H9 (cell line): ENCODE data around the gene ZNF275. TPM values are rescaled to one million over a fixed set of nuclear protein-coding genes. Genes with fewer than 3 reads are reported as not detected.
"Not testable (repeated sequence)": the region's sequence is repeated elsewhere in the genome, so short reads cannot be mapped to it uniquely, and the experiment has no call there.

ENCODE experiments used
- DNase-seq: peaks from one replicate; pipeline ENCODE4 v3.0.0-alpha.2; 2017
- H2AFZ ChIP-seq: one replicate; pipeline ENCODE4 v1.6.1; 2013; ENCODE audit warnings: mild to moderate bottlenecking, low read length, control low read depth, moderate library complexity
- H2AK5ac ChIP-seq: 2 replicates; pipeline ENCODE4 v1.6.1; 2013; ENCODE audit warnings: low read length, control low read depth, mixed read lengths; ENCODE audit not compliant: insufficient read length
- H2BK120ac ChIP-seq: one replicate; pipeline ENCODE4 v1.6.1; 2013; ENCODE audit warnings: low read depth, mild to moderate bottlenecking, low read length, control low read depth, inconsistent platforms; ENCODE audit not compliant: poor library complexity, severe bottlenecking
- H2BK12ac ChIP-seq: 2 replicates; pipeline ENCODE4 v1.6.1; 2013; ENCODE audit warnings: low read length, control low read depth, mixed read lengths, low read depth; ENCODE audit not compliant: insufficient read length
- H2BK15ac ChIP-seq: 2 replicates; pipeline ENCODE4 v1.6.1; 2013; ENCODE audit warnings: low read depth, low read length, control low read depth
- H2BK20ac ChIP-seq: one replicate; pipeline ENCODE4 v1.6.1; 2013; ENCODE audit warnings: low read depth, mild to moderate bottlenecking, low read length, control low read depth, inconsistent platforms; ENCODE audit not compliant: poor library complexity, severe bottlenecking
- H2BK5ac ChIP-seq: 2 replicates; pipeline ENCODE4 v1.6.1; 2013; ENCODE audit warnings: low read length, control low read depth, mixed read lengths; ENCODE audit not compliant: insufficient read length
- H3K14ac ChIP-seq: 2 replicates; pipeline ENCODE4 v1.6.1; 2013; ENCODE audit warnings: low read length, control low read depth; ENCODE audit not compliant: insufficient read depth
- H3K18ac ChIP-seq: 2 replicates; pipeline ENCODE4 v1.6.1; 2013; ENCODE audit warnings: low read depth, mild to moderate bottlenecking, mixed read lengths, low read length, control low read depth; ENCODE audit not compliant: insufficient read length
- H3K23ac ChIP-seq: 2 replicates; pipeline ENCODE4 v1.6.1; 2013; ENCODE audit warnings: low read length, control low read depth, mixed read lengths, low read depth; ENCODE audit not compliant: insufficient read length
- H3K23me2 ChIP-seq: 2 replicates; pipeline ENCODE4 v1.6.1; 2013; ENCODE audit warnings: low read depth, mild to moderate bottlenecking, mixed read lengths, low read length, control low read depth; ENCODE audit not compliant: insufficient read length, poor library complexity, severe bottlenecking
- H3K27ac ChIP-seq: 2 replicates; pipeline ENCODE4 v1.5.1; 2013; ENCODE audit warnings: low read length, control low read depth, mixed read lengths, low read depth; ENCODE audit not compliant: insufficient read length
- H3K27me3 ChIP-seq: 2 replicates; pipeline ENCODE4 v1.6.1; 2013; ENCODE audit warnings: low read length, control low read depth, inconsistent platforms; ENCODE audit not compliant: insufficient read depth
- H3K4ac ChIP-seq: 2 replicates; pipeline ENCODE4 v1.6.1; 2013; ENCODE audit warnings: low read depth, mild to moderate bottlenecking, control low read depth, inconsistent platforms, low read length, moderate library complexity
- H3K4me1 ChIP-seq: 2 replicates; pipeline ENCODE4 v1.6.1; 2013; ENCODE audit warnings: low read length, control low read depth, inconsistent platforms; ENCODE audit not compliant: insufficient read depth
- H3K4me2 ChIP-seq: 2 replicates; pipeline ENCODE4 v1.6.1; 2013; ENCODE audit warnings: low read length, control low read depth, mixed read lengths; ENCODE audit not compliant: insufficient read length, insufficient read depth
- H3K56ac ChIP-seq: 2 replicates; pipeline ENCODE4 v1.6.1; 2013; ENCODE audit warnings: low read depth, mild to moderate bottlenecking, mixed read lengths, low read length, control low read depth; ENCODE audit not compliant: insufficient read length
- H3K79me1 ChIP-seq: 2 replicates; pipeline ENCODE4 v1.6.1; 2013; ENCODE audit warnings: low read depth, mild to moderate bottlenecking, moderate library complexity, low read length, control low read depth, inconsistent platforms; ENCODE audit not compliant: insufficient read depth, poor library complexity, severe bottlenecking
- H3K79me2 ChIP-seq: 2 replicates; pipeline ENCODE4 v1.6.1; 2013; ENCODE audit warnings: low read length, control low read depth, inconsistent platforms; ENCODE audit not compliant: insufficient read depth
- H3K9ac ChIP-seq: 2 replicates; pipeline ENCODE4 v1.6.1; 2013; ENCODE audit warnings: low read length, control low read depth, mixed read lengths; ENCODE audit not compliant: insufficient read length; ENCODE audit errors: extremely low read depth
- H3K9me3 ChIP-seq: one replicate; pipeline ENCODE4 v1.6.1; 2013; ENCODE audit warnings: low read depth, low read length, inconsistent platforms; ENCODE audit not compliant: control insufficient read depth
- H3T11ph ChIP-seq: one replicate; pipeline ENCODE4 v1.6.1; 2013; ENCODE audit warnings: mild to moderate bottlenecking, low read length, control low read depth, inconsistent platforms
- H4K20me1 ChIP-seq: one replicate; pipeline ENCODE4 v1.6.1; 2013; ENCODE audit not compliant: control insufficient read depth, insufficient read length, insufficient read depth
- H4K5ac ChIP-seq: 2 replicates; pipeline ENCODE4 v1.6.1; 2013; ENCODE audit warnings: low read depth, mild to moderate bottlenecking, mixed read lengths, low read length, control low read depth; ENCODE audit not compliant: insufficient read length
- H4K8ac ChIP-seq: replicated peaks from 2 replicates; pipeline ENCODE4 v1.6.1; 2013; ENCODE audit warnings: low read length, control low read depth, mixed read lengths, low read depth; ENCODE audit not compliant: insufficient read length
- H4K91ac ChIP-seq: 2 replicates; pipeline ENCODE4 v1.6.1; 2013; ENCODE audit warnings: low read depth, mild to moderate bottlenecking, moderate library complexity, mixed read lengths, low read length, control low read depth; ENCODE audit not compliant: insufficient read length
- H3K27ac Mint-ChIP-seq, 3 experiments: 2 replicates in 2 of 3; 3 replicates in 1 of 3; pipeline ENCODE4 v1.8.0; 2020 to 2021; ENCODE audit warnings: mixed read lengths in 3 of 3, mild to moderate bottlenecking in 1 of 3, moderate library complexity in 1 of 3
- H3K27me3 Mint-ChIP-seq: 2 replicates; pipeline ENCODE4 v1.8.0; 2021; ENCODE audit warnings: low read depth, mild to moderate bottlenecking, moderate library complexity, mixed read lengths
- H3K36me3 Mint-ChIP-seq, 3 experiments: 2 replicates in 2 of 3; 3 replicates in 1 of 3; pipeline ENCODE4 v1.8.0; 2020 to 2021; ENCODE audit warnings: low read depth in 3 of 3, mixed read lengths in 3 of 3; ENCODE audit not compliant: insufficient read depth in 1 of 3
- H3K4me1 Mint-ChIP-seq, 2 experiments: 2 replicates each; pipeline ENCODE4 v1.8.0; 2020; ENCODE audit warnings: mixed read lengths in 2 of 2
- H3K4me3 Mint-ChIP-seq, 2 experiments: 2 replicates in 1 of 2; 3 replicates in 1 of 2; pipeline ENCODE4 v1.8.0; 2020 to 2021; ENCODE audit warnings: mild to moderate bottlenecking in 2 of 2, mixed read lengths in 2 of 2, moderate library complexity in 1 of 2
- H3K9me3 Mint-ChIP-seq, 2 experiments: 2 replicates in 1 of 2; 3 replicates in 1 of 2; pipeline ENCODE4 v1.8.0; 2020; ENCODE audit warnings: mild to moderate bottlenecking in 2 of 2, mixed read lengths in 2 of 2, moderate library complexity in 1 of 2
- WGBS: extraction: QIAGEN DNeasy Blood & Tissue Kit; methylation state at CpG from one replicate; pipeline ENCODE4 v1.1.7; 2013; ENCODE audit warnings: missing lambda C conversion rate, low lambda C conversion rate, mixed read lengths; ENCODE audit not compliant: insufficient read length; ENCODE audit errors: extremely low coverage; 5-methylcytosine and 5-hydroxymethylcytosine counted together
- total RNA-seq: library from RNA; stranded (reverse); gene quantifications from 2 replicates; pipeline ENCODE4 v1.2.1, GENCODE V29; 2021

The ZNF275 gene
- total RNA-seq, 1 experiment from 2014 or later, result 11.8 TPM

- H3K23me2 ChIP-seq, H3K4me1 ChIP-seq, H3K79me1 ChIP-seq, H3K9me3 ChIP-seq, H2AK5ac ChIP-seq, H3K4me3 Mint-ChIP-seq, H2BK12ac ChIP-seq, H3K27me3 ChIP-seq, H3K9ac ChIP-seq, H4K20me1 ChIP-seq, H2AFZ ChIP-seq, H2BK20ac ChIP-seq, H4K91ac ChIP-seq, H3K27ac ChIP-seq, H3K4ac ChIP-seq, H3K27me3 Mint-ChIP-seq, H3K9me3 Mint-ChIP-seq, H3K56ac ChIP-seq, H3K27ac Mint-ChIP-seq, H3K18ac ChIP-seq, H3K23ac ChIP-seq, H2BK120ac ChIP-seq, H3K36me3 Mint-ChIP-seq, DNase-seq, H3T11ph ChIP-seq, H3K79me2 ChIP-seq, H4K5ac ChIP-seq, H4K8ac ChIP-seq, H3K4me1 Mint-ChIP-seq, H3K14ac ChIP-seq, H2BK15ac ChIP-seq, H3K4me2 ChIP-seq, H2BK5ac ChIP-seq: not testable (repeated sequence)
- no CpG with 5 or more reads among the region's 2 CpGs for WGBS
Observed at GRCh38 chrX:153288807-153289206, 45.1 kb upstream of the ZNF275 start.

- peaks cover 41 to 44% of the 10 kb centered on the region in 2 experiments for H3K9me3 Mint-ChIP-seq
- H3K9ac ChIP-seq, result not testable (repeated sequence)
Observed at GRCh38 chrX:153293485-153294071, 40.4 kb upstream of the ZNF275 start.

More at GRCh38 chrX:153293485-153294071, 40.4 kb upstream of the ZNF275 start:
- H3K79me1 ChIP-seq, H3T11ph ChIP-seq, H3K79me2 ChIP-seq, H4K20me1 ChIP-seq, H4K8ac ChIP-seq, H3K18ac ChIP-seq, H2AFZ ChIP-seq, H4K5ac ChIP-seq, H2BK20ac ChIP-seq, H3K23me2 ChIP-seq, H3K27ac ChIP-seq, H4K91ac ChIP-seq, H2BK120ac ChIP-seq, H3K27ac Mint-ChIP-seq, DNase-seq, H3K4me3 Mint-ChIP-seq, H2BK5ac ChIP-seq, H2AK5ac ChIP-seq, H3K56ac ChIP-seq, H3K27me3 ChIP-seq, H3K4me1 Mint-ChIP-seq, H2BK12ac ChIP-seq, H2BK15ac ChIP-seq, H3K4me1 ChIP-seq, H3K4ac ChIP-seq, H3K14ac ChIP-seq, H3K36me3 Mint-ChIP-seq, H3K23ac ChIP-seq, H3K4me2 ChIP-seq: not testable (repeated sequence)
- H3K9me3 ChIP-seq, result peaks cover 20% of the 10 kb centered on the region
- no CpG with 5 or more reads among the region's 8 CpGs for WGBS
- H3K27me3 Mint-ChIP-seq, result peaks cover 11% of the 10 kb centered on the region; the same call in 1 of the 2 replicates
